Upper lobe of left lung (tissue), 4 donors: ENCODE data around the gene ATXN1.

Experiments
- CTCF ChIP-seq, 6 experiments: fragments of 450-650 bp in 4 of 6; fragments of 200-600 bp in 2 of 6; sonication (generic) in 2 of 6; IDR thresholded peaks; one replicate each; pipeline ENCODE4 v1.5.1; 2016 to 2019; ENCODE audit warnings: antibody characterized with exemption in 6 of 6
- EP300 ChIP-seq, 4 donors: sonication (generic); formaldehyde crosslinking; IDR thresholded peaks; one replicate each; pipeline ENCODE4 v1.5.1; 2017; ENCODE audit warnings: antibody characterized with exemption in 4 of 4, control low read depth in 2 of 4
- POLR2A ChIP-seq, 4 donors: fragments of 450-650 bp; IDR thresholded peaks; one replicate each; pipeline ENCODE4 v1.5.1; 2016 to 2017; ENCODE audit warnings: antibody characterized with exemption in 4 of 4, mild to moderate bottlenecking in 2 of 4
- POLR2AphosphoS5 ChIP-seq, 2 donors: sonication (generic); formaldehyde crosslinking; IDR thresholded peaks; one replicate each; pipeline ENCODE4 v1.5.1; 2017; ENCODE audit warnings: antibody characterized with exemption in 2 of 2

DNA sequence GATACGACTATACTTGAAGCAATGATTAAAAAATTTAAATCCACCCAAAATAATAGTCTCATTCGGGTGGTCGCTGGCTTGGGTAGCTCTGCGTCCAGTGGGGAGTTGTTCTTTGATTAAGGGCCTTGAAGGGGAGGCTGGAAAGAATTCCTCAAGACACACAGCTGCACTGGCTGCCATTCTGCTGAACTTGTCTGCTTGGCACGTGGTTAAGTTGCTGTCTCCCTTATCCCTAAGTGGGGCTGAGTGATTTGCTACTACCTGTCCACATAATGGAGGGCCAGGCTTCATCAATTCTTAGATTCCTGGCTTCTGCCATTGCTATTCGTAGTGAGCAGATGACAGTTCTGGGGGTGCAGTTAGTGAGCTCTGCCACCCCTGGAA lies 424.4 kb downstream of the ATXN1 start:
- TF ChIP-seq CTCF (IDR thresholded peaks at IDR 0.05) (no peak), EP300 (IDR thresholded peaks at IDR 0.05) (no peak), POLR2A (IDR thresholded peaks at IDR 0.05) (no peak), POLR2AphosphoS5 (IDR thresholded peaks at IDR 0.05) (no peak)
